CD4-positive, alpha-beta T cell (primary cell): ENCODE results near the gene SLC16A6. TPM values are rescaled to one million over a fixed set of nuclear protein-coding genes. Genes with fewer than 3 reads are reported as not detected.

Experiments
- ATAC-seq: fragments of 200-7000 bp; cut with Tn5 transposase; one replicate; pipeline ENCODE4 v1.10.0; 2022; ENCODE audit warnings: mild to moderate bottlenecking; ENCODE audit not compliant: poor library complexity
- CTCF ChIA-PET: fragments of 350-600 bp; sonication (Branson Sonifier 250); formaldehyde crosslinking; loops from one replicate; lab custom pipeline; 2021; ENCODE audit warnings: antibody characterized with exemption, inconsistent platforms; lab: Charles Lee
- POLR2A ChIA-PET: fragments of 350-600 bp; sonication (Branson Sonifier 250); formaldehyde crosslinking; loops from one replicate; lab custom pipeline; 2021; ENCODE audit warnings: antibody characterized with exemption, inconsistent platforms; lab: Charles Lee
- DNase-seq, 14 experiments: peaks; one replicate each; pipeline ENCODE4 v3.0.0-alpha.2; 2013 to 2020; ENCODE audit warnings: mixed read lengths in 2 of 14
- H3K27ac ChIP-seq, 2 donors: one replicate each; pipeline versions ENCODE4 v1.5.1 to v1.7.0; 2013; ENCODE audit warnings: low read length in 2 of 2, low read depth in 1 of 2, mild to moderate bottlenecking in 1 of 2
- H3K27me3 ChIP-seq, 2 experiments: 1 replicate in 1 of 2; 2 replicates in 1 of 2; pipeline versions ENCODE4 v1.6.1 to v1.7.0; 2013; ENCODE audit warnings: low read length in 2 of 2, control low read depth in 1 of 2, mild to moderate bottlenecking in 1 of 2, moderate library complexity in 1 of 2; ENCODE audit not compliant: insufficient read depth in 2 of 2, control insufficient read depth in 1 of 2
- H3K36me3 ChIP-seq: one replicate; pipeline ENCODE4 v1.6.1; 2013; ENCODE audit warnings: low read length, control low read depth; ENCODE audit not compliant: insufficient read depth
- H3K4me1 ChIP-seq: one replicate; pipeline ENCODE4 v1.6.1; 2013; ENCODE audit warnings: low read length, control low read depth; ENCODE audit not compliant: insufficient read depth
- H3K4me3 ChIP-seq: one replicate; pipeline ENCODE4 v1.5.1; 2013; ENCODE audit warnings: mild to moderate bottlenecking, low read length, moderate library complexity
- H3K9me3 ChIP-seq, 2 experiments: 1 replicate in 1 of 2; 2 replicates in 1 of 2; pipeline versions ENCODE4 v1.6.1 to v1.7.0; 2013; ENCODE audit warnings: low read length in 2 of 2, mild to moderate bottlenecking in 2 of 2, control low read depth in 1 of 2, moderate library complexity in 1 of 2; ENCODE audit not compliant: control insufficient read depth in 1 of 2, insufficient read depth in 1 of 2
- H3K27ac Mint-ChIP-seq: one replicate; pipeline ENCODE4 v1.8.0; 2020; ENCODE audit warnings: mixed read lengths
- H3K27me3 Mint-ChIP-seq: one replicate; pipeline ENCODE4 v1.8.0; 2021; ENCODE audit warnings: mixed read lengths
- H3K36me3 Mint-ChIP-seq: one replicate; pipeline ENCODE4 v1.8.0; 2021; ENCODE audit warnings: low read depth, mixed read lengths
- H3K4me1 Mint-ChIP-seq: one replicate; pipeline ENCODE4 v1.8.0; 2021; ENCODE audit warnings: low read depth, mixed read lengths
- H3K4me3 Mint-ChIP-seq: one replicate; pipeline ENCODE4 v1.8.0; 2020; ENCODE audit warnings: mild to moderate bottlenecking, mixed read lengths
- H3K9me3 Mint-ChIP-seq: one replicate; pipeline ENCODE4 v1.8.0; 2020; ENCODE audit warnings: mixed read lengths
- CTCF ChIP-seq: fragments of 200-600 bp; IDR thresholded peaks from one replicate; pipeline ENCODE4 v1.8.0; 2022; ENCODE audit warnings: antibody characterized with exemption, mild to moderate bottlenecking
- intact Hi-C, 2 experiments: fragments of 100-400 bp; cut with DNase I in 1 of 2; cut with micrococcal nuclease in 1 of 2; formaldehyde crosslinking; loops; one replicate each; pipeline versions ENCODE4 v1.15.1 to v1.9.0; 2023 to 2025; cut with DNase I, micrococcal nuclease
- total RNA-seq, 174 experiments: library from RNA in 2 of 174; stranded (reverse) in 2 of 174; gene quantifications; one replicate each; pipeline ENCODE4 v1.2.3 and lab custom pipeline; 2021 to 2026

Gene SLC16A6
- total RNA-seq, 2 experiments from 2014 or later, result 7.7 to 9.5 TPM

GRCh38 chr17:68289936-68290267 lies 1.0 kb downstream of the SLC16A6 start:
- H3K9me3 Mint-ChIP-seq, result no peaks in the 10 kb centered on the region
- no peak for ATAC-seq

DNA sequence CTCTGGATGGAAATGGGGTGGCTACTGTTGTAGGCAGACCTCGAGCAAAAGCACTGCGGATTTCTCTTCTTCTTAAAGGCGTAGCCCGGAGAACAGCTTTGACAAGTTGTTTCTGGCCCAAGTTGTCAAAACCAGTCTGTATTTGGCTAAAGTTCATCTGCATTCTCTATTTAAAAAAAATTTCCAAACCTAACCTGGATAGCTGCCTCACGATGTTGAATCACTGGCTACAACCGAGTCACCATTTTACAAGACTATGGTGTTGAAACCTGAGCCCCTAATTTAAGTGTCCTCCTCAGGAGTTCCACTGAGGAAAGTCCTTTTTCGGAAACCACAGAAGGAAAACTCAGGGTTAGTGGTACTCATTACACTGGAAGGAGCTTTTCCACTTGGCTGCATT lies 1.5 kb downstream of the SLC16A6 start:
- POLR2A ChIA-PET, result interaction anchor here (0.6 to 6.3 kb wide), 23 partner anchors 10 to 223 kb away, joined by 3 to 104 read pairs (median 6); partner anchors contain the start of genes AMZ2, PRKAR1A and WIPI1
- DNase-seq, result peak in 1 of 14 experiments; percentile 35
- H3K4me3 ChIP-seq, result peak overlapping the region; percentile 91
- peak overlapping the region; percentile 98 for H3K4me3 Mint-ChIP-seq
- no peaks in the 10 kb centered on the region for H3K9me3 ChIP-seq
- no peaks in the 10 kb centered on the region for H3K27me3 ChIP-seq
- H3K4me1 Mint-ChIP-seq, result peaks cover 58% of the 10 kb centered on the region
- peaks cover 45% of the 10 kb centered on the region for H3K4me1 ChIP-seq
- no peak for TF ChIP-seq CTCF
- no peaks in the 10 kb centered on the region for H3K9me3 Mint-ChIP-seq
- CTCF ChIA-PET, result interaction anchor here (0.9 to 1.0 kb wide), 2 partner anchors 26 to 29 kb away, joined by 3 read pairs; no protein-coding TSS in a partner anchor
- peaks cover 3% of the 10 kb centered on the region for H3K36me3 ChIP-seq
- H3K36me3 Mint-ChIP-seq, result peaks cover 9% of the 10 kb centered on the region
- no peak for ATAC-seq
- peak overlapping the region; percentile 98 for H3K27ac Mint-ChIP-seq
- intact Hi-C loops, result no loop called here
- H3K27ac ChIP-seq, result peak overlapping the region in 1 of 2 donors; percentile 85
- H3K27me3 Mint-ChIP-seq, result no peaks in the 10 kb centered on the region

More at GRCh38 chr17:68289936-68290267, 1.0 kb downstream of the SLC16A6 start:
- H3K4me3 ChIP-seq, result peak overlapping the region; percentile 91
- H3K9me3 ChIP-seq, result no peaks in the 10 kb centered on the region
- Mint-ChIP-seq H3K4me3 (peak overlapping the region; percentile 98), H3K27ac (peak overlapping the region; percentile 98), H3K4me1 (peaks cover 62% of the 10 kb centered on the region), H3K27me3 (no peaks in the 10 kb centered on the region), H3K36me3 (peaks cover 9% of the 10 kb centered on the region)
- peaks cover 50% of the 10 kb centered on the region for H3K4me1 ChIP-seq
- intact Hi-C loops, result loop anchor here in 1 of 2 experiments (2.0 to 5.0 kb wide), 3 partner anchors 27 to 147 kb away; partner anchors contain the start of gene AMZ2
- no peaks in the 10 kb centered on the region for H3K27me3 ChIP-seq
- TF ChIP-seq CTCF, result no peak
- ChIA-PET CTCF (interaction anchor here (0.9 to 1.0 kb wide), 2 partner anchors 26 to 30 kb away, joined by 3 read pairs; no protein-coding TSS in a partner anchor), POLR2A (interaction anchor here (0.6 to 6.3 kb wide), 25 partner anchors 10 to 223 kb away, joined by 3 to 104 read pairs (median 6); partner anchors contain the start of genes AMZ2, PRKAR1A and WIPI1)
- peak overlapping the region; percentile 85 to 93 for H3K27ac ChIP-seq
- DNase-seq, result peak in 1 of 14 experiments; percentile 25
- H3K36me3 ChIP-seq, result peaks cover 2% of the 10 kb centered on the region

GRCh38 chr17:68288804-68289203 lies 2.1 kb downstream of the SLC16A6 start:
- no peak for TF ChIP-seq CTCF
- H3K27me3 ChIP-seq, result no peaks in the 10 kb centered on the region
- H3K9me3 ChIP-seq, result no peaks in the 10 kb centered on the region
- intact Hi-C loops, result no loop called here
- no peak overlapping the region for H3K27ac ChIP-seq
- H3K4me3 ChIP-seq, result no peak overlapping the region
- ATAC-seq (no peak), DNase-seq (peak in 3 of 14 experiments; percentile 43 to 76 (median 71))
- Mint-ChIP-seq H3K9me3 (no peaks in the 10 kb centered on the region), H3K36me3 (peaks cover 9% of the 10 kb centered on the region), H3K27ac (peak overlapping the region; percentile 98), H3K4me1 (peaks cover 52% of the 10 kb centered on the region), H3K27me3 (no peaks in the 10 kb centered on the region), H3K4me3 (peak overlapping the region; percentile 98)
- H3K4me1 ChIP-seq, result peaks cover 39% of the 10 kb centered on the region
- H3K36me3 ChIP-seq, result peaks cover 3% of the 10 kb centered on the region
- ChIA-PET POLR2A (interaction anchor here (0.9 to 6.3 kb wide), 8 partner anchors 26 to 169 kb away, joined by 3 to 104 read pairs (median 36); partner anchors contain the start of gene WIPI1), CTCF (interaction anchor here (0.9 kb wide), 1 partner anchor 25 kb away, joined by 3 read pairs; no protein-coding TSS in a partner anchor)
